Lung (tissue), 12 donors: Measurements from ENCODE around the gene MPIG6B. TPM values are rescaled to one million over a fixed set of nuclear protein-coding genes. Genes with fewer than 3 reads are reported as not detected.

ENCODE experiments used
- ATAC-seq: fragments of 200-7000 bp; cut with Tn5 transposase; one replicate; pipeline ENCODE4 v1.9.1; 2020; ENCODE audit warnings: moderate number of reproducible peaks; ENCODE audit not compliant: insufficient read depth, low FRiP score
- DNase-seq, 3 donors: peaks; one replicate each; pipeline ENCODE4 v3.0.0-alpha.2; 2013 to 2017
- H3K27ac ChIP-seq, 2 donors: one replicate each; pipeline ENCODE4 v1.5.1; 2013; ENCODE audit warnings: mild to moderate bottlenecking in 2 of 2, moderate library complexity in 2 of 2, control low read depth in 1 of 2, inconsistent platforms in 1 of 2, low read depth in 1 of 2, low read length in 1 of 2
- H3K27me3 ChIP-seq, 3 donors: one replicate each; pipeline ENCODE4 v1.5.1; 2013; ENCODE audit warnings: low read length in 2 of 3; ENCODE audit not compliant: control insufficient read depth in 3 of 3, insufficient read depth in 3 of 3
- H3K36me3 ChIP-seq, 4 donors: one replicate each; pipeline ENCODE4 v1.5.1; 2013; ENCODE audit warnings: low read length in 4 of 4, mild to moderate bottlenecking in 1 of 4, moderate library complexity in 1 of 4; ENCODE audit not compliant: control insufficient read depth in 4 of 4, insufficient read depth in 4 of 4
- H3K4me1 ChIP-seq, 5 donors: one replicate each; pipeline ENCODE4 v1.5.1; 2013; ENCODE audit warnings: low read length in 5 of 5, mild to moderate bottlenecking in 2 of 5, moderate library complexity in 1 of 5; ENCODE audit not compliant: control insufficient read depth in 5 of 5, insufficient read depth in 5 of 5
- H3K4me3 ChIP-seq: one replicate; pipeline ENCODE4 v1.5.1; 2013; ENCODE audit warnings: mild to moderate bottlenecking, control low read depth, moderate library complexity
- H3K9ac ChIP-seq, 2 donors: one replicate each; pipeline ENCODE4 v1.5.1; 2013; ENCODE audit warnings: low read length in 2 of 2, control low read depth in 1 of 2; ENCODE audit not compliant: insufficient read depth in 1 of 2
- H3K9me3 ChIP-seq, 4 donors: one replicate each; pipeline ENCODE4 v1.5.1; 2013; ENCODE audit warnings: low read length in 3 of 4, mild to moderate bottlenecking in 1 of 4, moderate library complexity in 1 of 4; ENCODE audit not compliant: control insufficient read depth in 4 of 4, insufficient read depth in 3 of 4
- CTCF ChIP-seq: IDR thresholded peaks from 2 replicates; pipeline ENCODE4 v1.5.1; 2012; ENCODE audit warnings: mild to moderate bottlenecking; ENCODE audit errors: control extremely low read depth, extremely low read depth
- WGBS, 2 donors: extraction: QIAGEN DNeasy Blood & Tissue Kit; methylation state at CpG; one replicate each; pipeline ENCODE4 v1.1.7; 2013; 5-methylcytosine and 5-hydroxymethylcytosine counted together
- polyA plus RNA-seq, 2 donors: library from polyadenylated mRNA; stranded (reverse); fragments of 200-250 nt; gene quantifications; one replicate each; pipeline ENCODE4 v1.2.1, GENCODE V29; 2013
- total RNA-seq, 2 donors: library from RNA; depleted of rRNA in 1 of 2; stranded (reverse); fragments of >200 nt in 1 of 2; gene quantifications; one replicate each; pipeline ENCODE4 v1.2.1, GENCODE V29; 2014 to 2021
- donor health status: control.
- donor health status: control.
- donor health status: Bipolar disorder and iron deficiency.
- donor health status: healthy.
- donor health status: DM: yes; HTN: yes; CAD: no.

Gene MPIG6B
- total and polyA plus RNA-seq, 4 donors = 0.45 to 2.3 (median 0.86) TPM

- no peak for DNase-seq
- Histone ChIP-seq H3K27ac (no peak overlapping the region), H3K9ac (no peak overlapping the region), H3K4me3 (no peak overlapping the region), H3K36me3 (peaks cover 23 to 69% (median 34%) of the 10 kb centered on the region in 4 donors), H3K9me3 (no peaks in the 10 kb centered on the region), H3K27me3 (no peaks in the 10 kb centered on the region), H3K4me1 (no peaks in the 10 kb centered on the region)
- 92 to 94% methylated on average over 6 of the region's 6 CpGs for WGBS, 2 donors
- no peak for TF ChIP-seq CTCF
- ATAC-seq = no peak
These were observed 32.1 kb upstream of the MPIG6B start for GRCh38 chr6:31691078-31691463.

- no peak for ATAC-seq
- H3K27ac ChIP-seq = no peak overlapping the region
- H3K9me3 ChIP-seq = no peaks in the 10 kb centered on the region
- H3K4me1 ChIP-seq = no peaks in the 10 kb centered on the region
- H3K36me3 ChIP-seq = peaks cover 23 to 65% (median 33%) of the 10 kb centered on the region in 4 donors
- no peak overlapping the region for H3K4me3 ChIP-seq
- WGBS, 2 donors = 95 to 96% methylated on average over 12 of the region's 12 CpGs
- no peaks in the 10 kb centered on the region for H3K27me3 ChIP-seq
- no peak for TF ChIP-seq CTCF
- H3K9ac ChIP-seq = no peak overlapping the region
- DNase-seq = no peak
These were observed 31.5 kb upstream of the MPIG6B start for GRCh38 chr6:31691564-31692108.

- H3K4me1 ChIP-seq = peaks cover 0 to 7% (median 0%) of the 10 kb centered on the region in 5 donors
- no peaks in the 10 kb centered on the region for H3K27me3 ChIP-seq
- DNase-seq = no peak
- H3K9me3 ChIP-seq = no peaks in the 10 kb centered on the region
- H3K9ac ChIP-seq = no peak overlapping the region
- no peak for TF ChIP-seq CTCF
- no peak for ATAC-seq
- no peak overlapping the region for H3K27ac ChIP-seq
- peaks cover 21 to 68% (median 32%) of the 10 kb centered on the region in 4 donors for H3K36me3 ChIP-seq
- no peak overlapping the region for H3K4me3 ChIP-seq
- 85 to 88% methylated on average over 4 of the region's 4 CpGs for WGBS, 2 donors
These were observed 30.8 kb upstream of the MPIG6B start for GRCh38 chr6:31692353-31692752.

- no peak for TF ChIP-seq CTCF
- Histone ChIP-seq H3K36me3 (peaks cover 18 to 67% (median 29%) of the 10 kb centered on the region in 4 donors), H3K27ac (no peak overlapping the region), H3K27me3 (no peaks in the 10 kb centered on the region), H3K9ac (no peak overlapping the region), H3K4me1 (peaks cover 0 to 11% (median 0%) of the 10 kb centered on the region in 5 donors), H3K4me3 (no peak overlapping the region), H3K9me3 (no peaks in the 10 kb centered on the region)
- WGBS, 2 donors = 90 to 94% methylated on average over 9 of the region's 9 CpGs
- no peak for ATAC-seq
- DNase-seq = no peak
These were observed 30.3 kb upstream of the MPIG6B start for GRCh38 chr6:31692886-31693285.
